Fibroblast of lung (primary cell): ENCODE measurements around the gene VWA8. TPM values are rescaled to one million over a fixed set of nuclear protein-coding genes. Genes with fewer than 3 reads are reported as not detected.
"Not testable (repeated sequence)": the region's sequence is repeated elsewhere in the genome, so short reads cannot be mapped to it uniquely, and the experiment has no call there.

Source experiments
- DNase-seq, 2 donors: peaks; one replicate each; pipeline versions ENCODE4 v3.0.0 to v3.0.0-alpha.2; 2010; ENCODE audit warnings: low read depth in 2 of 2
- H2AFZ ChIP-seq: 2 replicates; pipeline ENCODE4 v1.5.1; 2012; ENCODE audit warnings: low read length, control low read depth, inconsistent platforms
- H3K27ac ChIP-seq: 2 replicates; pipeline ENCODE4 v1.5.1; 2011; ENCODE audit warnings: low read length, control low read depth; ENCODE audit not compliant: insufficient read depth
- H3K27me3 ChIP-seq: 2 replicates; pipeline ENCODE4 v1.5.1; 2011; ENCODE audit warnings: mild to moderate bottlenecking, low read length; ENCODE audit not compliant: control insufficient read depth, insufficient read depth
- H3K36me3 ChIP-seq: 2 replicates; pipeline ENCODE4 v1.5.1; 2011; ENCODE audit warnings: low read length; ENCODE audit not compliant: control insufficient read depth, insufficient read depth
- H3K4me1 ChIP-seq: 2 replicates; pipeline ENCODE4 v1.5.1; 2011; ENCODE audit warnings: low read length; ENCODE audit not compliant: control insufficient read depth, insufficient read depth; ENCODE audit errors: extremely low read depth
- H3K4me2 ChIP-seq: 2 replicates; pipeline ENCODE4 v1.5.1; 2011; ENCODE audit warnings: low read length, control low read depth; ENCODE audit not compliant: insufficient read depth; ENCODE audit errors: extremely low read depth
- H3K4me3 ChIP-seq, 4 experiments: fragments of 200-600 bp in 1 of 4; sonication (generic) in 1 of 4; replicated peaks in 1 of 4; 2 replicates each; pipeline ENCODE4 v1.5.1; 2011 to 2016; ENCODE audit warnings: low read length in 4 of 4, low read depth in 3 of 4, mild to moderate bottlenecking in 3 of 4, control low read depth in 2 of 4, inconsistent platforms in 1 of 4, mixed read lengths in 1 of 4; ENCODE audit not compliant: insufficient read depth in 1 of 4; ENCODE audit errors: control extremely low read depth in 1 of 4
- H3K79me2 ChIP-seq: 2 replicates; pipeline ENCODE4 v1.5.1; 2012; ENCODE audit warnings: mild to moderate bottlenecking, low read length, inconsistent platforms; ENCODE audit not compliant: control insufficient read depth, insufficient read depth
- H3K9ac ChIP-seq: 2 replicates; pipeline ENCODE4 v1.5.1; 2011; ENCODE audit warnings: mild to moderate bottlenecking, low read length, control low read depth; ENCODE audit not compliant: insufficient read depth
- H3K9me3 ChIP-seq: 2 replicates; pipeline ENCODE4 v1.5.1; 2012; ENCODE audit warnings: low read depth, low read length; ENCODE audit not compliant: control insufficient read depth, insufficient read depth
- H4K20me1 ChIP-seq: 2 replicates; pipeline ENCODE4 v1.5.1; 2011; ENCODE audit warnings: low read length; ENCODE audit not compliant: control insufficient read depth, insufficient read depth; ENCODE audit errors: extremely low read depth
- CTCF ChIP-seq, 2 donors: IDR thresholded peaks in 1 of 2; conservative IDR thresholded peaks in 1 of 2; 1 replicate in 1 of 2; 2 replicates in 1 of 2; pipeline ENCODE4 v1.5.1; 2011 to 2012; ENCODE audit warnings: low read length in 2 of 2, control low read depth in 1 of 2, inconsistent platforms in 1 of 2, low read depth in 1 of 2, mild to moderate bottlenecking in 1 of 2
- EZH2 ChIP-seq: IDR thresholded peaks from 2 replicates; pipeline ENCODE4 v1.5.1; 2012; ENCODE audit warnings: low read length, control low read depth, mild to moderate bottlenecking; ENCODE audit errors: missing control alignments
- polyA plus RNA-seq, 2 donors: library from polyadenylated mRNA; depleted of rRNA in 1 of 2; stranded (reverse) in 1 of 2; unstranded in 1 of 2; fragments of >200 nt; gene quantifications; 2 replicates each; pipeline ENCODE4 v1.2.1, GENCODE V29; 2011 to 2012; ENCODE audit warnings: missing spikeins in 1 of 2
- total RNA-seq: library from RNA; depleted of rRNA; stranded (reverse); fragments of >200 nt; gene quantifications from 2 replicates; pipeline ENCODE4 v1.2.1, GENCODE V29; 2014

Gene VWA8
- total and polyA plus RNA-seq, 2 donors (not counting 1 experiment from before 2014, with no cell fraction given) = 12.6 to 29.9 TPM

- Histone ChIP-seq H3K36me3 (no peaks in the 10 kb centered on the region), H3K4me2 (no peak overlapping the region), H3K4me3 (no peak overlapping the region), H3K4me1 (no peaks in the 10 kb centered on the region), H3K27ac (no peak overlapping the region), H4K20me1 (no peaks in the 10 kb centered on the region), H3K9ac (no peak overlapping the region), H2AFZ (no peak overlapping the region), H3K9me3 (no peaks in the 10 kb centered on the region), H3K27me3 (no peaks in the 10 kb centered on the region), H3K79me2 (no peaks in the 10 kb centered on the region)
- no peak for TF ChIP-seq EZH2
- TF ChIP-seq CTCF (conservative IDR thresholded peaks at IDR 0.05 in 1 of 2, IDR thresholded peaks at IDR 0.05 in 1 of 2; ENCODE audit: low read depth in 1 of 2, low read length in 2 of 2) = no peak
- peak in 1 of 2 donors; percentile 44 for DNase-seq
These were observed 51.4 kb downstream of the VWA8 start for GRCh38 chr13:41909506-41909905.

GRCh38 chr13:41905600-41906254 is 55.2 kb downstream of the VWA8 start:
- peak; percentile 36 to 68 for DNase-seq

GRCh38 chr13:41900918-41901317 is 60.0 kb downstream of the VWA8 start:
- no peaks in the 10 kb centered on the region for H3K79me2 ChIP-seq
- no peaks in the 10 kb centered on the region for H3K4me1 ChIP-seq
- no peak overlapping the region for H3K4me2 ChIP-seq
- no peak overlapping the region for H3K9ac ChIP-seq
- no peak overlapping the region for H3K27ac ChIP-seq
- H4K20me1 ChIP-seq = no peaks in the 10 kb centered on the region
- no peak overlapping the region for H3K4me3 ChIP-seq
- no peak for TF ChIP-seq EZH2
- TF ChIP-seq CTCF (conservative IDR thresholded peaks at IDR 0.05 in 1 of 2, IDR thresholded peaks at IDR 0.05 in 1 of 2; ENCODE audit: low read depth in 1 of 2, low read length in 2 of 2) = no peak
- no peaks in the 10 kb centered on the region for H3K36me3 ChIP-seq
- H2AFZ ChIP-seq = no peak overlapping the region
- DNase-seq = no peak
- no peaks in the 10 kb centered on the region for H3K9me3 ChIP-seq
- no peaks in the 10 kb centered on the region for H3K27me3 ChIP-seq

More at GRCh38 chr13:41905600-41906254, 55.2 kb downstream of the VWA8 start:
- no peaks in the 10 kb centered on the region for H4K20me1 ChIP-seq
- no peak overlapping the region for H3K4me3 ChIP-seq
- H3K79me2 ChIP-seq = no peaks in the 10 kb centered on the region
- no peaks in the 10 kb centered on the region for H3K9me3 ChIP-seq
- TF ChIP-seq CTCF (conservative IDR thresholded peaks at IDR 0.05 in 1 of 2, IDR thresholded peaks at IDR 0.05 in 1 of 2; ENCODE audit: low read depth in 1 of 2, low read length in 2 of 2) = peak; percentile 34 to 60
- no peak for TF ChIP-seq EZH2
- no peak overlapping the region for H3K4me2 ChIP-seq
- no peak overlapping the region for H3K27ac ChIP-seq
- H3K4me1 ChIP-seq = no peaks in the 10 kb centered on the region
- H3K9ac ChIP-seq = no peak overlapping the region
- no peak overlapping the region for H2AFZ ChIP-seq
- no peaks in the 10 kb centered on the region for H3K27me3 ChIP-seq
- H3K36me3 ChIP-seq = no peaks in the 10 kb centered on the region

GRCh38 chr13:41898411-41898810 is 62.5 kb downstream of the VWA8 start:
- H3K36me3 ChIP-seq, H4K20me1 ChIP-seq, H2AFZ ChIP-seq, H3K4me1 ChIP-seq, H3K27ac ChIP-seq, H3K4me3 ChIP-seq, H3K4me2 ChIP-seq, H3K9ac ChIP-seq, H3K9me3 ChIP-seq, H3K27me3 ChIP-seq, DNase-seq, H3K79me2 ChIP-seq: not testable (repeated sequence)
